Islet precursor cell (in vitro differentiated cells): ENCODE results near the gene NARS2.

Source experiments
- DNase-seq: peaks from one replicate; pipeline ENCODE4 v3.0.0-alpha.2; 2018

The NARS2 gene

GRCh38 chr11:78405805-78406204 is 168.9 kb downstream of the NARS2 start:
- no peak for DNase-seq

GRCh38 chr11:78403781-78404180 is 170.9 kb downstream of the NARS2 start:
- no peak for DNase-seq

GRCh38 chr11:78402847-78403246 is 171.8 kb downstream of the NARS2 start:
- no peak for DNase-seq

- DNase-seq: no peak
Observed at GRCh38 chr11:78400702-78401101, 174.0 kb downstream of the NARS2 start.

GRCh38 chr11:78400116-78400515 is 174.5 kb downstream of the NARS2 start:
- no peak for DNase-seq

- no peak for DNase-seq
Observed at GRCh38 chr11:78399136-78399535, 175.5 kb downstream of the NARS2 start.

GRCh38 chr11:78398715-78399114 is 175.9 kb downstream of the NARS2 start:
- DNase-seq: no peak

- DNase-seq: no peak
Observed at GRCh38 chr11:78397398-78397797, 177.3 kb downstream of the NARS2 start.

- no peak for DNase-seq
Observed at GRCh38 chr11:78395597-78395996, 179.1 kb downstream of the NARS2 start.

GRCh38 chr11:78392854-78393253 is 181.8 kb downstream of the NARS2 start:
- DNase-seq: no peak

- DNase-seq: peak; percentile 66
Observed at GRCh38 chr11:78391424-78391823, 183.2 kb downstream of the NARS2 start.

- DNase-seq: no peak
Observed at GRCh38 chr11:78390809-78391208, 183.9 kb downstream of the NARS2 start.

- no peak for DNase-seq
Observed at GRCh38 chr11:78386215-78386941, 188.3 kb downstream of the NARS2 start.
